Neural progenitor cell (in vitro differentiated cells): ENCODE measurements around the gene CNN2. TPM values are rescaled to one million over a fixed set of nuclear protein-coding genes. Genes with fewer than 3 reads are reported as not detected.

Experiments used
- DNase-seq: peaks from one replicate; pipeline ENCODE4 v3.0.0-alpha.2; 2016; ENCODE audit warnings: low spot score
- H2AFZ ChIP-seq: fragments of 200-600 bp; sonication (generic); replicated peaks from 2 replicates; pipeline ENCODE4 v1.6.1; 2016; ENCODE audit warnings: antibody characterized with exemption
- H3F3A ChIP-seq: fragments of 200-600 bp; sonication (generic); 2 replicates; pipeline ENCODE4 v1.6.1; 2016; ENCODE audit warnings: antibody characterized with exemption, low read depth
- H3K27ac ChIP-seq: fragments of 200-600 bp; sonication (generic); 2 replicates; pipeline ENCODE4 v1.5.1; 2016; ENCODE audit warnings: mild to moderate bottlenecking
- H3K27me3 ChIP-seq: fragments of 200-600 bp; sonication (generic); 2 replicates; pipeline ENCODE4 v1.6.1; 2016; ENCODE audit warnings: mild to moderate bottlenecking, moderate library complexity
- H3K36me3 ChIP-seq: fragments of 200-600 bp; sonication (generic); 2 replicates; pipeline ENCODE4 v1.5.1; 2016
- H3K4me1 ChIP-seq: fragments of 200-600 bp; sonication (generic); 2 replicates; pipeline ENCODE4 v1.6.1; 2016; ENCODE audit warnings: mixed run types
- H3K4me2 ChIP-seq: fragments of 200-600 bp; sonication (generic); 2 replicates; pipeline ENCODE4 v1.6.1; 2016
- H3K4me3 ChIP-seq: fragments of 200-600 bp; sonication (generic); 2 replicates; pipeline ENCODE4 v1.5.1; 2016
- H3K79me2 ChIP-seq: fragments of 200-600 bp; sonication (generic); 2 replicates; pipeline ENCODE4 v1.6.1; 2016; ENCODE audit warnings: low read depth
- H3K9ac ChIP-seq: fragments of 200-600 bp; sonication (generic); 2 replicates; pipeline ENCODE4 v1.6.1; 2016
- H3K9me3 ChIP-seq: fragments of 200-600 bp; sonication (generic); 2 replicates; pipeline ENCODE4 v1.5.1; 2016; ENCODE audit warnings: low read depth
- H4K20me1 ChIP-seq: fragments of 200-600 bp; sonication (generic); 2 replicates; pipeline ENCODE4 v1.6.1; 2016; ENCODE audit warnings: low read depth
- H3K27ac Mint-ChIP-seq: 3 replicates; pipeline ENCODE4 v1.8.0; 2021; ENCODE audit warnings: mixed read lengths
- H3K27me3 Mint-ChIP-seq: 2 replicates; pipeline ENCODE4 v1.8.0; 2022; ENCODE audit warnings: low read depth, mild to moderate bottlenecking, inconsistent platforms, moderate library complexity, mixed read lengths; ENCODE audit not compliant: insufficient read depth
- H3K36me3 Mint-ChIP-seq: 3 replicates; pipeline ENCODE4 v1.8.0; 2021; ENCODE audit warnings: mixed read lengths
- H3K4me1 Mint-ChIP-seq: 3 replicates; pipeline ENCODE4 v1.8.0; 2021; ENCODE audit warnings: mixed read lengths
- H3K4me3 Mint-ChIP-seq: 3 replicates; pipeline ENCODE4 v1.8.0; 2021; ENCODE audit warnings: mild to moderate bottlenecking, moderate library complexity, mixed read lengths
- H3K9me3 Mint-ChIP-seq: 3 replicates; pipeline ENCODE4 v1.8.0; 2020; ENCODE audit warnings: mixed read lengths
- EZH2 ChIP-seq: fragments of 200-600 bp; sonication (generic); IDR thresholded peaks from 2 replicates; pipeline ENCODE4 v1.6.1; 2017; ENCODE audit warnings: antibody characterized with exemption, mild to moderate bottlenecking, moderate library complexity
- EZH2phosphoT487 ChIP-seq: fragments of 200-600 bp; sonication (generic); IDR thresholded peaks from 2 replicates; pipeline ENCODE4 v1.6.1; 2017; ENCODE audit warnings: antibody characterized with exemption
- total RNA-seq: library from RNA; depleted of rRNA; stranded (reverse); fragments of >200 nt; gene quantifications from 2 replicates; pipeline ENCODE4 v1.2.3, GENCODE V29; 2015; ENCODE audit warnings: low replicate concordance
- TF ChIP-seq, protein P1 (sequence below): fragments of 200-600 bp; sonication (generic); IDR thresholded peaks from 2 replicates; pipeline ENCODE4 v1.5.1; 2017; ENCODE audit warnings: antibody characterized with exemption, mild to moderate bottlenecking

The CNN2 gene
- total RNA-seq, 1 donor from 2014 or later, result 131 TPM

DNA sequence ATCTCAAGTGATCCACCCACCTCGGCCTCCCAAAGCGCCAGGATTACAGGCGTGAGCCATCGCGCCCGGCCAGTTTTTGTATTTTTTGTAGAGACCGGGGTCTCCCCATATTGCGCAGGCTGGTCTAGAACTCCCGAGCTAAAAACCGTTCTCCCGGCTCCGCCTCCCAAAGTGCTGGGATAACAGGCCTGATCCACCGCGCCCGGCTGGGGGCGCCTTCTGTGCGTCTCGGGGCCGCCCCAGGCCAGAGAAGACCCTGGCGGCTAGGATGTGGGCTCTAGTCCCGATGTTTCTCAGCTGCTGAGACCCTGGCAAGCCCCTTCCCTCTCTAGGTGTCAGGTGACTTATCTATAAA is 44.1 kb downstream of the CNN2 start:
- Histone ChIP-seq H3K4me3 (peak overlapping the region; percentile 45), H3K9ac (no peak overlapping the region), H3K9me3 (no peaks in the 10 kb centered on the region), H3K27ac (no peak overlapping the region), H3F3A (peaks cover 44% of the 10 kb centered on the region), H3K4me1 (peaks cover 12% of the 10 kb centered on the region), H3K27me3 (peaks cover 70% of the 10 kb centered on the region), H2AFZ (no peak overlapping the region), H3K36me3 (no peaks in the 10 kb centered on the region), H3K4me2 (peak overlapping the region; percentile 83), H3K79me2 (no peaks in the 10 kb centered on the region), H4K20me1 (peaks cover 34% of the 10 kb centered on the region)
- H3K27me3 Mint-ChIP-seq, result peaks cover 32% of the 10 kb centered on the region
- peaks cover 3% of the 10 kb centered on the region for H3K9me3 Mint-ChIP-seq
- H3K4me3 Mint-ChIP-seq, result peak overlapping the region; percentile 48
- TF ChIP-seq, protein P1, sequence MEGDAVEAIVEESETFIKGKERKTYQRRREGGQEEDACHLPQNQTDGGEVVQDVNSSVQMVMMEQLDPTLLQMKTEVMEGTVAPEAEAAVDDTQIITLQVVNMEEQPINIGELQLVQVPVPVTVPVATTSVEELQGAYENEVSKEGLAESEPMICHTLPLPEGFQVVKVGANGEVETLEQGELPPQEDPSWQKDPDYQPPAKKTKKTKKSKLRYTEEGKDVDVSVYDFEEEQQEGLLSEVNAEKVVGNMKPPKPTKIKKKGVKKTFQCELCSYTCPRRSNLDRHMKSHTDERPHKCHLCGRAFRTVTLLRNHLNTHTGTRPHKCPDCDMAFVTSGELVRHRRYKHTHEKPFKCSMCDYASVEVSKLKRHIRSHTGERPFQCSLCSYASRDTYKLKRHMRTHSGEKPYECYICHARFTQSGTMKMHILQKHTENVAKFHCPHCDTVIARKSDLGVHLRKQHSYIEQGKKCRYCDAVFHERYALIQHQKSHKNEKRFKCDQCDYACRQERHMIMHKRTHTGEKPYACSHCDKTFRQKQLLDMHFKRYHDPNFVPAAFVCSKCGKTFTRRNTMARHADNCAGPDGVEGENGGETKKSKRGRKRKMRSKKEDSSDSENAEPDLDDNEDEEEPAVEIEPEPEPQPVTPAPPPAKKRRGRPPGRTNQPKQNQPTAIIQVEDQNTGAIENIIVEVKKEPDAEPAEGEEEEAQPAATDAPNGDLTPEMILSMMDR, result peak; percentile 43
- no peak for TF ChIP-seq EZH2phosphoT487
- peak; percentile 70 for DNase-seq
- H3K27ac Mint-ChIP-seq, result no peak overlapping the region
- H3K36me3 Mint-ChIP-seq, result no peaks in the 10 kb centered on the region
- peaks cover 9% of the 10 kb centered on the region for H3K4me1 Mint-ChIP-seq

DNA sequence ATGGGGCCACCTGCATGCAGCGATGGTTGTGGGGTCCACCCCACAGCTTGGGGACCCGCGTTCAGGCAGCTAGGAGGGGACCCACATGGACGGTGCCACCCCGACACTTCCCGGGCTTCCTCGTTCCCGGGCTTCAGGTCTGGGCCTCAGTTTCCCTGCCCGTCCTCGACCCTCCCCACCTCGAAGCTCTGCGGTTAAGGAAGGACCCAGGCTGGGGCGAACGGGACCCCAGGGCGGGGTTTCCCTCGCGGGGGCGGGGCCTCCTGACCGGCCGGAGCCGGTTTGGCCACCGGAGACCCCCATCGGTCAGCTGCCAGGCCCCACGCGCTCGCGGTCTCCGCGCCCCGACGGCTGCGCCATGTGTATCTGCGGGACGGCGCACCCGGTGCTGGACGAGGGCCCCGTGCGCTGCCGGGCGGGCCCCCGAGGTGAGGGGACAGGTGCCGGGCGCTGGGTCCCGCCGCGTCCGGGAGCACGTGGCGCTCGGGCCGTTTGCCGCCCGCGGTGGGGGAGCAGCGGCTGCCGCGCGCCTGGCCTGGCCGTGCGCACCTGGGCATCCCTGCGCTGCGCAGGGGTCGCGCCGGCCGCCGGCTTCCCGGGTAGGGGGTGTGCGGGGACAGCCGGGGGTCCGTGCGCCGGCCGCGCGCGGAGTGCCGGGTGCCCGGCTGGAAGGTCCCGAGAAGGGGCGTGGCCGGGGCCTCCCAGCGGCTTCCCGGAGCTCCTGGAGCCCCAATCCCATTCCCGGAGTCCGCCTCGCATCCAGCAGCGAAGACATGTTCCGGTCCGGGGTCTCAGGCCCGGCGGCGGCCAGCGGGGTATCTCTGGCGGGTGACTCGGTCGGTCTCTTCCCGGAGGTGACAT is 44.8 kb downstream of the CNN2 start:
- peak; percentile 74 for DNase-seq
- Histone ChIP-seq H3K4me3 (peak overlapping the region; percentile 45), H4K20me1 (peaks cover 30% of the 10 kb centered on the region), H3K79me2 (no peaks in the 10 kb centered on the region), H3K4me2 (peak overlapping the region; percentile 83), H3F3A (peaks cover 38% of the 10 kb centered on the region), H3K36me3 (no peaks in the 10 kb centered on the region), H3K4me1 (peaks cover 12% of the 10 kb centered on the region), H3K9ac (no peak overlapping the region), H3K9me3 (no peaks in the 10 kb centered on the region), H2AFZ (no peak overlapping the region), H3K27ac (no peak overlapping the region), H3K27me3 (peaks cover 64% of the 10 kb centered on the region)
- Mint-ChIP-seq H3K4me1 (peaks cover 9% of the 10 kb centered on the region), H3K36me3 (no peaks in the 10 kb centered on the region), H3K9me3 (peaks cover 3% of the 10 kb centered on the region), H3K27ac (no peak overlapping the region), H3K4me3 (peak overlapping the region; percentile 81), H3K27me3 (peaks cover 32% of the 10 kb centered on the region)
- TF ChIP-seq EZH2 (no peak), EZH2phosphoT487 (peak; percentile 46)
- TF ChIP-seq, protein P1, result no peak

DNA sequence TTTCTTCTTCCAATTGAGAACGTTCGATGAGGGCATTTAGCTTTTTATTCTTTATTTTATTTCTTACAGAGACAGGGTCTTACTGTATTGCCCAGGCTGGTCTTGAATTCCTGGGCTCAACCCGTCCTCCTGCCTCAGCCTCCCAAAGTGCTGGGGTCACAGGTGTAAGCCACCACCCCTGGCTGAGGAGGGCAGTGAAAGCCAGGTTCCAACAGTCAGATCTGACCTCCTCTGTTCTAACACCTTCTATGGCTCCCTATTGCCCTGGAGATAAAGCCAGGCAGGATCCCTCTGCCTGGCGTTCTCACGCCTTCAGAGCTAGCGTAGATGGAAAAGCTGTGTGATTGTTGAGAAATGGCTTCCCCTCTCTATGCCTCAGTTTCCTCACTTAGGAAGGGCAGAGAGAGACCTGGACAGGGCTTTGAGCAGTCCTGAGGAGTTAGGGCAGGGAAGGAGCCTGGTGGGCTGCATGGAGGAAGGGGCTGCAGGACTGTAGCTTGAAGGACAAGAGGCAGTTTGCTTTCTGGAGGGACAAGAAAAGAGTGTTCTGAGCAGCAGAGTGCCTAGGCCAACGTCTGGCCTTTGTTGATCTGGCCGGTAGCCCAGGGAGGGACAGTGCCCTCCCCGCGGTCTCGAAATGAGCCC is 46.1 kb downstream of the CNN2 start:
- Histone ChIP-seq H3K4me3 (no peak overlapping the region), H2AFZ (no peak overlapping the region), H3F3A (peaks cover 31% of the 10 kb centered on the region), H3K9me3 (no peaks in the 10 kb centered on the region), H3K4me1 (peaks cover 1% of the 10 kb centered on the region), H3K79me2 (no peaks in the 10 kb centered on the region), H3K9ac (no peak overlapping the region), H3K27me3 (peaks cover 51% of the 10 kb centered on the region), H3K36me3 (no peaks in the 10 kb centered on the region), H3K27ac (no peak overlapping the region), H4K20me1 (peaks cover 19% of the 10 kb centered on the region), H3K4me2 (no peak overlapping the region)
- DNase-seq, result no peak
- Mint-ChIP-seq H3K27me3 (peaks cover 30% of the 10 kb centered on the region), H3K9me3 (peaks cover 3% of the 10 kb centered on the region), H3K4me3 (peak overlapping the region; percentile 81), H3K27ac (no peak overlapping the region), H3K4me1 (peaks cover 9% of the 10 kb centered on the region), H3K36me3 (no peaks in the 10 kb centered on the region)
- TF ChIP-seq EZH2phosphoT487 (no peak), EZH2 (no peak)
- TF ChIP-seq, protein P1, result no peak
